Peyer's patch (tissue), 4 donors: Measurements from ENCODE around the gene PRSS16. TPM values are rescaled to one million over a fixed set of nuclear protein-coding genes. Genes with fewer than 3 reads are reported as not detected.

Experiments used
- DNase-seq, 3 donors: peaks; one replicate each; pipeline ENCODE4 v3.0.0-alpha.2; 2017 to 2019
- H3K27ac ChIP-seq, 4 donors: fragments of 200-600 bp; sonication (generic); one replicate each; pipeline ENCODE4 v1.5.1; 2016 to 2019
- H3K27me3 ChIP-seq, 2 donors: fragments of 200-600 bp; sonication (generic); one replicate each; pipeline ENCODE4 v1.5.1; 2019
- H3K36me3 ChIP-seq, 3 donors: fragments of 200-600 bp; sonication (generic); one replicate each; pipeline ENCODE4 v1.5.1; 2016 to 2019
- H3K4me1 ChIP-seq, 4 donors: fragments of 200-600 bp; sonication (generic); one replicate each; pipeline ENCODE4 v1.5.1; 2016 to 2019
- H3K4me3 ChIP-seq, 4 donors: fragments of 200-600 bp; sonication (generic); 1 replicate in 3 of 4; 2 replicates in 1 of 4; pipeline ENCODE4 v1.5.1; 2016 to 2019; ENCODE audit warnings: mild to moderate bottlenecking in 1 of 4
- H3K9me3 ChIP-seq, 4 donors: fragments of 200-600 bp; sonication (generic); one replicate each; pipeline ENCODE4 v1.5.1; 2016 to 2019; ENCODE audit warnings: mild to moderate bottlenecking in 1 of 4
- POLR2A ChIP-seq, 2 donors: fragments of 450-650 bp; IDR thresholded peaks; one replicate each; pipeline ENCODE4 v1.5.1; 2017; ENCODE audit warnings: antibody characterized with exemption in 2 of 2, mild to moderate bottlenecking in 2 of 2, moderate library complexity in 2 of 2
- total RNA-seq, 4 donors: library from RNA; depleted of rRNA; stranded (reverse); fragments of >200 nt; gene quantifications; one replicate each; pipeline ENCODE4 v1.1.0, GENCODE V29; 2016
- TF ChIP-seq, protein P1 (sequence below), 6 experiments: fragments of 450-650 bp in 4 of 6; fragments of 200-600 bp in 2 of 6; sonication (generic) in 1 of 6; IDR thresholded peaks; one replicate each; pipeline ENCODE4 v1.5.1; 2017 to 2019; ENCODE audit warnings: antibody characterized with exemption in 6 of 6, mild to moderate bottlenecking in 3 of 6, moderate library complexity in 1 of 6

PRSS16 gene
- total RNA-seq, 4 donors from 2014 or later, result 5.0 to 37.1 (median 29.8) TPM

DNA sequence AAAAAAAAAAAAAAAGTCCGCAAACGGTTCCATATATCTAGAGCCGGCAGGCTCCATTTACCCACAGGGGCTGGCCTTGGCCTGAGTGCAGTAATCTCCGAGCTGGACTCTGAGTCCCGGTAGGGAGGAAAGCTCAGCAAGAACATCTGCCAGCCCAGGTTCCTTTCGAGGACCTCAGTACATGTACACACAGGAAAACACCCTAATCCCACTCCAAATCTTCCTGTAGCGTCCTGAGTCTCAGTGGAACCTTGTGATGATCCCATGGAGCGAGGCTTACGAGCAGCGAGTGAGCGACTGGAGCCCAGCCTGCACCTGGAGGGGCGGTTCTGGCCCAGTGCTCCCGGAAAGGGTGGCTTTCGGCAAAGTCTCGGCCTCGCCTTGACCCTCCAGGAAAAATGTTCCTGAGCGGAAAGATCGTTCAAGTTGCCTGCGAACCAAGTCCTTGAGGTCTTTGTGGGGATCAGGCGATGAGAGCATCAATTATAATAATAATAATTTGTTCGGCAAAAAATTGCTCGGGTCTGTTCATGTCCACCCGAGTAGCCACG lies 32.1 kb downstream of the PRSS16 start:
- no peak overlapping the region for H3K27ac ChIP-seq
- no peaks in the 10 kb centered on the region for H3K36me3 ChIP-seq
- H3K27me3 ChIP-seq, result peaks cover 0 to 14% of the 10 kb centered on the region in 2 donors
- no peak overlapping the region for H3K4me3 ChIP-seq
- no peak for TF ChIP-seq POLR2A (IDR thresholded peaks at IDR 0.05)
- TF ChIP-seq, protein P1, sequence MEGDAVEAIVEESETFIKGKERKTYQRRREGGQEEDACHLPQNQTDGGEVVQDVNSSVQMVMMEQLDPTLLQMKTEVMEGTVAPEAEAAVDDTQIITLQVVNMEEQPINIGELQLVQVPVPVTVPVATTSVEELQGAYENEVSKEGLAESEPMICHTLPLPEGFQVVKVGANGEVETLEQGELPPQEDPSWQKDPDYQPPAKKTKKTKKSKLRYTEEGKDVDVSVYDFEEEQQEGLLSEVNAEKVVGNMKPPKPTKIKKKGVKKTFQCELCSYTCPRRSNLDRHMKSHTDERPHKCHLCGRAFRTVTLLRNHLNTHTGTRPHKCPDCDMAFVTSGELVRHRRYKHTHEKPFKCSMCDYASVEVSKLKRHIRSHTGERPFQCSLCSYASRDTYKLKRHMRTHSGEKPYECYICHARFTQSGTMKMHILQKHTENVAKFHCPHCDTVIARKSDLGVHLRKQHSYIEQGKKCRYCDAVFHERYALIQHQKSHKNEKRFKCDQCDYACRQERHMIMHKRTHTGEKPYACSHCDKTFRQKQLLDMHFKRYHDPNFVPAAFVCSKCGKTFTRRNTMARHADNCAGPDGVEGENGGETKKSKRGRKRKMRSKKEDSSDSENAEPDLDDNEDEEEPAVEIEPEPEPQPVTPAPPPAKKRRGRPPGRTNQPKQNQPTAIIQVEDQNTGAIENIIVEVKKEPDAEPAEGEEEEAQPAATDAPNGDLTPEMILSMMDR (IDR thresholded peaks at IDR 0.05), result no peak
- DNase-seq, result no peak
- H3K4me1 ChIP-seq, result no peaks in the 10 kb centered on the region
- peaks cover 0 to 14% (median 0%) of the 10 kb centered on the region in 4 donors for H3K9me3 ChIP-seq

DNA sequence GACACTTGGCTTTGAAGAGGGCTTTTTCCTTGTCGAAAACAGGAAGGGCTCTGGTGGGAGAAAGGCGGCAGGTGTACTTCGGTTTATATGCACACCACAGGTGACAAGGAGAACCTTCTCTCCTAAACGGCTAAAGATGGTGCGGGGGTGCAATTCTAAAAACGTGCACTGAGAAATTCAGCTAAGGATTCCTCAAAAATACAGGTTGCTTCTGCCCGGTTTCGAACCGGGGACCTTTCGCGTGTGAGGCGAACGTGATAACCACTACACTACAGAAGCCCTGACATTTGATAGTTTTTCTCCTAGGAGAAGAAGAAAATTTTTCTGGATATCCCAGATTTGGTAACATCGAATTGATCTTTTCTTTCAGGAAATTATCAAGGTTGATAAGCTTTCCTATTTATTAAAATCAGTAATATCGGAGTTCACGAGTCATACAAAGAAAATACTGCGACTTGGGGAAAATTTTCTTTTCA lies 32.6 kb downstream of the PRSS16 start:
- Histone ChIP-seq H3K36me3 (no peaks in the 10 kb centered on the region), H3K9me3 (peaks cover 0 to 14% (median 0%) of the 10 kb centered on the region in 4 donors), H3K4me1 (no peaks in the 10 kb centered on the region), H3K27me3 (peaks cover 0 to 15% of the 10 kb centered on the region in 2 donors), H3K4me3 (no peak overlapping the region), H3K27ac (no peak overlapping the region)
- DNase-seq, result no peak
- TF ChIP-seq, protein P1 (IDR thresholded peaks at IDR 0.05), result no peak
- no peak for TF ChIP-seq POLR2A (IDR thresholded peaks at IDR 0.05)

DNA sequence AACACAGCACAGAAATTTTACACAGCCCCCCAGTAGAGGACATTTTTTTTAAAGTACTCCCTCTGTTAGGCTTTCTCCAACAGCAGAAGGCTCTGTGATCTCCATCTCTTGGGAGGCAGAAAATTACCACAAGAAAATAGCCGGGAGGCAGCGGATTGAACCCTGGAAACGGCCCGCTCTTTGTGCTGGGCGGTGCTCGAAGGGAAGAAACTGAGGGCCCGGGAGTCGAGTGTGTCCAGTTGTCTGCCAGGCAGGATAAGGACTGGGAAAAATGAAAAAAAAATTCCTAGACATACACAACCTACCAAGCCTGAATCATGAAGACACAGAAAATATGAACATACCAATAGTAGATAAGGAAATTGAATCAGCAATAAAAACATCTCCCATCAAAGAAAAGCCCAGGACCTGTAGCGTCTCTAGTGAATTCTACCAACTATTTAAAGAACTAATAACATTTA lies 33.1 kb downstream of the PRSS16 start:
- Histone ChIP-seq H3K27ac (no peak overlapping the region), H3K4me3 (no peak overlapping the region), H3K9me3 (peaks cover 0 to 14% (median 0%) of the 10 kb centered on the region in 4 donors), H3K36me3 (no peaks in the 10 kb centered on the region), H3K4me1 (no peaks in the 10 kb centered on the region), H3K27me3 (peaks cover 0 to 19% of the 10 kb centered on the region in 2 donors)
- no peak for DNase-seq
- TF ChIP-seq, protein P1 (IDR thresholded peaks at IDR 0.05), result no peak
- TF ChIP-seq POLR2A (IDR thresholded peaks at IDR 0.05), result no peak

DNA sequence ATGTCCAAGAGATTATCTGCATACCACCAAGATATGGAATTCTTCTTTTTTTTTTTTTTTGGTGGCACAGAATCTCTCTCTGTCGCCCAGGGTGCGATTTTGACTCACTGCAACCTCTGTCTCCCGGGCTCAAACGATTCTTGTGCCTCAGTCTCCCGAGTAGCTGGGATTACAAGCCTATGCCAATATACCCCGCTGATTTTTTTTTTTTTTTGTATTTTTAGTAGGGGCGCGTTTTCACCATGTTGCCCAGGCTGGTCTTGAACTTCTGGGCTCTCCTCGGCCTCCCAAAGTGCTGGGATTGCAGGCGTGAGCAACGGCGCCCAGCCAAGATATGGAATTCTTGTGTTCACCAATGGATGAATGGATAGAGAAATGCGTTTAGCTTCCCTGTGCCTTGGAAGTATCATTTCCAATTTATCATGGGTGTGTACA lies 33.6 kb downstream of the PRSS16 start:
- peaks cover 0 to 14% (median 0%) of the 10 kb centered on the region in 4 donors for H3K9me3 ChIP-seq
- peaks cover 0 to 20% of the 10 kb centered on the region in 2 donors for H3K27me3 ChIP-seq

DNA sequence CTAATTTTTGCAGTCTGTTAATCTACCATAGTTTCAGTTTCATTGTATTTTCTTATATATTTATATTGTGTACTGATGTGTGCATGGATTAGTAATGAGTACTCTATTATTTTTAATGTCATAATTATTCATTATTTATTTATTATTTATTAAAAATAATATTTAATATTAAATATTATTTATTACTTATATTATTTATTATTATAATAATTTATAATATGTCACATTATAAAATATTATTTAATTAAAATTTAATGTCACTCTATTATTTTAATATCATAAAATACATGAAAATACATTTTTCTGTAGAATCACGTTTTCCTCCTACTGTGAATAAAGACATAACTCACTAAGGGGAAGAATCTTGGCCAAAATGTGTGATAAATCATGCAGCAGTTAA lies 34.1 kb downstream of the PRSS16 start:
- Histone ChIP-seq H3K27me3 (peaks cover 0 to 20% of the 10 kb centered on the region in 2 donors), H3K9me3 (peaks cover 0 to 14% (median 0%) of the 10 kb centered on the region in 4 donors), H3K4me1 (no peaks in the 10 kb centered on the region)

More for the DNA sequence above, 33.6 kb downstream of the PRSS16 start:
- TF ChIP-seq POLR2A (IDR thresholded peaks at IDR 0.05), result no peak
- TF ChIP-seq, protein P1 (IDR thresholded peaks at IDR 0.05), result no peak
- no peaks in the 10 kb centered on the region for H3K36me3 ChIP-seq
- no peak overlapping the region for H3K27ac ChIP-seq
- no peaks in the 10 kb centered on the region for H3K4me1 ChIP-seq
- no peak overlapping the region for H3K4me3 ChIP-seq
- no peak for DNase-seq

More for the DNA sequence above, 34.1 kb downstream of the PRSS16 start:
- TF ChIP-seq POLR2A (IDR thresholded peaks at IDR 0.05), result no peak
- TF ChIP-seq, protein P1 (IDR thresholded peaks at IDR 0.05), result no peak
- Histone ChIP-seq H3K36me3 (no peaks in the 10 kb centered on the region), H3K27ac (no peak overlapping the region), H3K4me3 (no peak overlapping the region)
- DNase-seq, result no peak
